BE2C (cell line): ENCODE results near the gene RAB1B.

Experiments used
- DNase-seq: peaks from one replicate; pipeline ENCODE4 v3.0.0-alpha.2; 2020
- H3K27me3 ChIP-seq: fragments of 250-450 bp; sonication (Bioruptor Pico); 2 replicates; pipeline ENCODE4 v1.5.1; 2020; ENCODE audit warnings: mild to moderate bottlenecking
- H3K36me3 ChIP-seq: fragments of 250-450 bp; sonication (Bioruptor Pico); 2 replicates; pipeline ENCODE4 v1.5.1; 2020; ENCODE audit warnings: mild to moderate bottlenecking
- H3K4me1 ChIP-seq: fragments of 250-450 bp; sonication (Bioruptor Pico); 2 replicates; pipeline ENCODE4 v1.5.1; 2020
- H3K4me3 ChIP-seq: 2 replicates; pipeline ENCODE4 v1.5.1; 2011; ENCODE audit warnings: low read depth, low read length
- H3K9me3 ChIP-seq: fragments of 250-450 bp; sonication (Bioruptor Pico); 2 replicates; pipeline ENCODE4 v1.5.1; 2020
- CTCF ChIP-seq: IDR thresholded peaks from 2 replicates; pipeline ENCODE4 v1.5.1; 2012; ENCODE audit warnings: mild to moderate bottlenecking, low read depth, low read length

RAB1B gene

GRCh38 chr11:66287211-66287888 is 18.9 kb downstream of the RAB1B start:
- H3K27me3 ChIP-seq: no peaks in the 10 kb centered on the region
- no peaks in the 10 kb centered on the region for H3K9me3 ChIP-seq
- H3K4me3 ChIP-seq: peak overlapping the region; percentile 93
- peaks cover 12% of the 10 kb centered on the region for H3K4me1 ChIP-seq
- no peak for DNase-seq
- TF ChIP-seq CTCF: no peak
- H3K36me3 ChIP-seq: peaks cover 26% of the 10 kb centered on the region; the same call in 1 of the 2 replicates

- peaks cover 6% of the 10 kb centered on the region for H3K4me1 ChIP-seq
- no peak for DNase-seq
- H3K27me3 ChIP-seq: no peaks in the 10 kb centered on the region
- H3K4me3 ChIP-seq: peak overlapping the region; percentile 93
- H3K9me3 ChIP-seq: no peaks in the 10 kb centered on the region
- no peak for TF ChIP-seq CTCF
- peaks cover 22% of the 10 kb centered on the region; the same call in 1 of the 2 replicates for H3K36me3 ChIP-seq
Observed at GRCh38 chr11:66287889-66288670, 19.6 kb downstream of the RAB1B start.

GRCh38 chr11:66288671-66289547 is 20.5 kb downstream of the RAB1B start, which contains the start of gene YIF1A:
Gene YIF1A, minus strand, starts transcription at chr11:66289143. Its CDS starts 158 bp downstream, at chr11:66288985.
- no peak for TF ChIP-seq CTCF
- peaks cover 5% of the 10 kb centered on the region for H3K4me1 ChIP-seq

GRCh38 chr11:66289548-66290329 is 21.3 kb downstream of the RAB1B start:
- H3K27me3 ChIP-seq: no peaks in the 10 kb centered on the region
- no peak for DNase-seq
- H3K36me3 ChIP-seq: peaks cover 10% of the 10 kb centered on the region; the same call in 1 of the 2 replicates
- TF ChIP-seq CTCF: no peak
- H3K9me3 ChIP-seq: no peaks in the 10 kb centered on the region
- H3K4me1 ChIP-seq: peaks cover 5% of the 10 kb centered on the region
- H3K4me3 ChIP-seq: peak overlapping the region; percentile 93

More at GRCh38 chr11:66288671-66289547, 20.5 kb downstream of the RAB1B start, which contains the start of gene YIF1A:
- H3K27me3 ChIP-seq: no peaks in the 10 kb centered on the region
- DNase-seq: peak; percentile 100
- H3K36me3 ChIP-seq: peaks cover 18% of the 10 kb centered on the region; the same call in 1 of the 2 replicates
- H3K9me3 ChIP-seq: no peaks in the 10 kb centered on the region
- peak within 1 kb of the TSS; percentile 93 for H3K4me3 ChIP-seq

GRCh38 chr11:66290330-66290621 is 21.8 kb downstream of the RAB1B start:
- Histone ChIP-seq H3K9me3 (no peaks in the 10 kb centered on the region), H3K27me3 (no peaks in the 10 kb centered on the region), H3K36me3 (peaks cover 5% of the 10 kb centered on the region; the same call in 1 of the 2 replicates), H3K4me3 (peak overlapping the region; percentile 93), H3K4me1 (peaks cover 5% of the 10 kb centered on the region)
- no peak for TF ChIP-seq CTCF
- no peak for DNase-seq
